Measurements from ENCODE around the gene SACM1L.
"Not testable (repeated sequence)": the region's sequence is repeated elsewhere in the genome, so short reads cannot be mapped to it uniquely, and the experiment has no call there.

Gene SACM1L

GRCh38 chr3:45756055-45756454 is 66.9 kb downstream of the SACM1L start:
- TF ChIP-seq POLR2AphosphoS5 (IDR thresholded peaks at IDR 0.05; ENCODE audit: borderline replicate concordance, low read depth, low read length) (no peak), FOXP2 (optimal IDR thresholded peaks at IDR 0.05; ENCODE audit: control extremely low read depth, extremely low read length, insufficient read depth) (no peak), EZH2 (IDR thresholded peaks at IDR 0.05) (no peak)
- Histone ChIP-seq H3K36me3 (ENCODE audit: insufficient read depth, low read length) (no peaks in the 10 kb centered on the region), H3K4me3 (no peak overlapping the region), H3K9ac (ENCODE audit: insufficient read length) (no peak overlapping the region), H3K9me3 (ENCODE audit: low read depth, low read length) (no peaks in the 10 kb centered on the region), H3K27ac (no peak overlapping the region)
- DNase-seq (ENCODE audit: low read depth, low spot score) = no peak

GRCh38 chr3:45757141-45757540 is 67.9 kb downstream of the SACM1L start:
- not testable (repeated sequence) for H3K36me3 ChIP-seq (ENCODE audit: insufficient read depth, low read length); H3K27ac ChIP-seq; H3K4me3 ChIP-seq; DNase-seq (ENCODE audit: low read depth, low spot score); H3K9ac ChIP-seq (ENCODE audit: insufficient read length); H3K9me3 ChIP-seq (ENCODE audit: low read depth, low read length)

- no peak overlapping the region for H3K4me3 ChIP-seq
- no peak for DNase-seq (ENCODE audit: low read depth, low spot score)
- H3K9me3 ChIP-seq (ENCODE audit: low read depth, low read length) = no peaks in the 10 kb centered on the region
- no peak for TF ChIP-seq FOXP2 (optimal IDR thresholded peaks at IDR 0.05; ENCODE audit: control extremely low read depth, extremely low read length, insufficient read depth)
- TF ChIP-seq POLR2AphosphoS5 (IDR thresholded peaks at IDR 0.05; ENCODE audit: borderline replicate concordance, low read depth, low read length) = no peak
- TF ChIP-seq EZH2 (IDR thresholded peaks at IDR 0.05) = no peak
- no peaks in the 10 kb centered on the region for H3K36me3 ChIP-seq (ENCODE audit: insufficient read depth, low read length)
- no peak overlapping the region for H3K27ac ChIP-seq
- H3K9ac ChIP-seq (ENCODE audit: insufficient read length) = no peak overlapping the region
Measured at GRCh38 chr3:45758871-45759270, 69.7 kb downstream of the SACM1L start.

GRCh38 chr3:45759851-45760250 is 70.7 kb downstream of the SACM1L start:
- H3K27ac ChIP-seq = no peak overlapping the region
- no peaks in the 10 kb centered on the region for H3K9me3 ChIP-seq (ENCODE audit: low read depth, low read length)
- no peaks in the 10 kb centered on the region for H3K36me3 ChIP-seq (ENCODE audit: insufficient read depth, low read length)
- H3K4me3 ChIP-seq = no peak overlapping the region
- no peak overlapping the region for H3K9ac ChIP-seq (ENCODE audit: insufficient read length)
- TF ChIP-seq FOXP2 (optimal IDR thresholded peaks at IDR 0.05; ENCODE audit: control extremely low read depth, extremely low read length, insufficient read depth) (no peak), EZH2 (IDR thresholded peaks at IDR 0.05) (no peak)
- DNase-seq (ENCODE audit: low read depth, low spot score) = no peak

GRCh38 chr3:45760878-45761711 is 71.9 kb downstream of the SACM1L start:
- Histone ChIP-seq H3K36me3 (ENCODE audit: insufficient read depth, low read length) (no peaks in the 10 kb centered on the region), H3K9ac (ENCODE audit: insufficient read length) (no peak overlapping the region), H3K9me3 (ENCODE audit: low read depth, low read length) (no peaks in the 10 kb centered on the region), H3K4me3 (no peak overlapping the region), H3K27ac (no peak overlapping the region)
- no peak for DNase-seq (ENCODE audit: low read depth, low spot score)
- TF ChIP-seq FOXP2 (optimal IDR thresholded peaks at IDR 0.05; ENCODE audit: control extremely low read depth, extremely low read length, insufficient read depth) (no peak), EZH2 (IDR thresholded peaks at IDR 0.05) (no peak), POLR2AphosphoS5 (IDR thresholded peaks at IDR 0.05; ENCODE audit: borderline replicate concordance, low read depth, low read length) (no peak)

- no peak overlapping the region for H3K27ac ChIP-seq
- no peaks in the 10 kb centered on the region for H3K9me3 ChIP-seq (ENCODE audit: low read depth, low read length)
- no peak for DNase-seq (ENCODE audit: low read depth, low spot score)
- no peak overlapping the region for H3K4me3 ChIP-seq
- TF ChIP-seq EZH2 (IDR thresholded peaks at IDR 0.05) (no peak), POLR2AphosphoS5 (IDR thresholded peaks at IDR 0.05; ENCODE audit: borderline replicate concordance, low read depth, low read length) (no peak), FOXP2 (optimal IDR thresholded peaks at IDR 0.05; ENCODE audit: control extremely low read depth, extremely low read length, insufficient read depth) (no peak)
- H3K36me3 ChIP-seq (ENCODE audit: insufficient read depth, low read length) = no peaks in the 10 kb centered on the region
- no peak overlapping the region for H3K9ac ChIP-seq (ENCODE audit: insufficient read length)
Measured at GRCh38 chr3:45761831-45762230, 72.6 kb downstream of the SACM1L start.

- no peaks in the 10 kb centered on the region for H3K9me3 ChIP-seq (ENCODE audit: low read depth, low read length)
- H3K9ac ChIP-seq (ENCODE audit: insufficient read length) = no peak overlapping the region
- no peak overlapping the region for H3K27ac ChIP-seq
- TF ChIP-seq POLR2AphosphoS5 (IDR thresholded peaks at IDR 0.05; ENCODE audit: borderline replicate concordance, low read depth, low read length) (no peak), FOXP2 (optimal IDR thresholded peaks at IDR 0.05; ENCODE audit: control extremely low read depth, extremely low read length, insufficient read depth) (no peak), EZH2 (IDR thresholded peaks at IDR 0.05) (no peak)
- no peak for DNase-seq (ENCODE audit: low read depth, low spot score)
- H3K36me3 ChIP-seq (ENCODE audit: insufficient read depth, low read length) = no peaks in the 10 kb centered on the region
- H3K4me3 ChIP-seq = no peak overlapping the region
Measured at GRCh38 chr3:45762647-45763302, 73.6 kb downstream of the SACM1L start.

GRCh38 chr3:45763303-45763675 is 74.1 kb downstream of the SACM1L start:
- TF ChIP-seq POLR2AphosphoS5 (IDR thresholded peaks at IDR 0.05; ENCODE audit: borderline replicate concordance, low read depth, low read length) = no peak
- no peak for TF ChIP-seq FOXP2 (optimal IDR thresholded peaks at IDR 0.05; ENCODE audit: control extremely low read depth, extremely low read length, insufficient read depth)
- TF ChIP-seq EZH2 (IDR thresholded peaks at IDR 0.05) = no peak
- Histone ChIP-seq H3K27ac (no peak overlapping the region), H3K9me3 (ENCODE audit: low read depth, low read length) (no peaks in the 10 kb centered on the region)

More at GRCh38 chr3:45763303-45763675, 74.1 kb downstream of the SACM1L start:
- H3K36me3 ChIP-seq (ENCODE audit: insufficient read depth, low read length) = no peaks in the 10 kb centered on the region
- H3K4me3 ChIP-seq = no peak overlapping the region
- no peak overlapping the region for H3K9ac ChIP-seq (ENCODE audit: insufficient read length)
- no peak for DNase-seq (ENCODE audit: low read depth, low spot score)
